ENCODE measurements around the gene CADM2. TPM values are rescaled to one million over a fixed set of nuclear protein-coding genes. Genes with fewer than 3 reads are reported as not detected.
"Not testable (repeated sequence)": the region's sequence is repeated elsewhere in the genome, so short reads cannot be mapped to it uniquely, and the experiment has no call there.

The CADM2 gene
- polyA plus RNA-seq (ENCODE audit: insufficient read length): 5.8 TPM

GRCh38 chr3:84958495-84959469 is at the start of gene CADM2:
Gene CADM2 (plus strand): TSS chr3:84958989.
- peak; percentile 87 for DNase-seq

GRCh38 chr3:84918592-84918991 is 40.2 kb upstream of the CADM2 start:
- not testable (repeated sequence) for DNase-seq

GRCh38 chr3:84922682-84923081 is 36.1 kb upstream of the CADM2 start:
- DNase-seq: no peak

- no peak for DNase-seq
Observed at GRCh38 chr3:84925571-84925970, 33.2 kb upstream of the CADM2 start.

- DNase-seq: no peak
Observed at GRCh38 chr3:84943379-84943778, 15.4 kb upstream of the CADM2 start.

- no peak for DNase-seq
Observed at GRCh38 chr3:84946240-84946639, 12.5 kb upstream of the CADM2 start.

GRCh38 chr3:84959470-84960271 is 882 bp downstream of the CADM2 start:
- no peak for DNase-seq

- no peak for DNase-seq
Observed at GRCh38 chr3:84960581-84960980, 1.8 kb downstream of the CADM2 start.

- DNase-seq: no peak
Observed at GRCh38 chr3:84961011-84961410, 2.2 kb downstream of the CADM2 start.

- DNase-seq: no peak
Observed at GRCh38 chr3:84961521-84962255, 2.9 kb downstream of the CADM2 start.

- no peak for DNase-seq
Observed at GRCh38 chr3:84962415-84962814, 3.6 kb downstream of the CADM2 start.

- no peak for DNase-seq
Observed at GRCh38 chr3:84963137-84963536, 4.3 kb downstream of the CADM2 start.

- no peak for DNase-seq
Observed at GRCh38 chr3:84965141-84965540, 6.4 kb downstream of the CADM2 start.

- DNase-seq: no peak
Observed at GRCh38 chr3:84967767-84968581, 9.2 kb downstream of the CADM2 start.

GRCh38 chr3:84968701-84969235 is 10.0 kb downstream of the CADM2 start:
- no peak for DNase-seq

GRCh38 chr3:84974347-84974746 is 15.6 kb downstream of the CADM2 start:
- no peak for DNase-seq

- no peak for DNase-seq
Observed at GRCh38 chr3:84977021-84977420, 18.2 kb downstream of the CADM2 start.

- DNase-seq: no peak
Observed at GRCh38 chr3:84978843-84979242, 20.1 kb downstream of the CADM2 start.

- peak; percentile 36 for DNase-seq
Observed at GRCh38 chr3:84980011-84980410, 21.2 kb downstream of the CADM2 start.

- no peak for DNase-seq
Observed at GRCh38 chr3:84980456-84980855, 21.7 kb downstream of the CADM2 start.

GRCh38 chr3:84983490-84983889 is 24.7 kb downstream of the CADM2 start:
- no peak for DNase-seq

GRCh38 chr3:84984429-84984828 is 25.6 kb downstream of the CADM2 start:
- DNase-seq: no peak
